ENCODE results near the gene SLC16A3.
"Not testable (repeated sequence)": the region's sequence is repeated elsewhere in the genome, so short reads cannot be mapped to it uniquely, and the experiment has no call there.

The SLC16A3 gene

GRCh38 chr17:82247856-82248671 is 19.2 kb downstream of the SLC16A3 start:
- DNase-seq = no peak

GRCh38 chr17:82248815-82249674 is 20.2 kb downstream of the SLC16A3 start:
- DNase-seq = no peak

- no peak for DNase-seq
Observed at GRCh38 chr17:82249896-82250581, 21.2 kb downstream of the SLC16A3 start.

GRCh38 chr17:82250868-82251500 is 22.1 kb downstream of the SLC16A3 start:
- DNase-seq = no peak

GRCh38 chr17:82252511-82253178 is 23.8 kb downstream of the SLC16A3 start:
- DNase-seq = no peak

- no peak for DNase-seq
Observed at GRCh38 chr17:82253179-82253544, 24.3 kb downstream of the SLC16A3 start.

- not testable (repeated sequence) for DNase-seq
Observed at GRCh38 chr17:82254096-82254495, 25.3 kb downstream of the SLC16A3 start.

- not testable (repeated sequence) for DNase-seq
Observed at GRCh38 chr17:82254746-82255145, 25.9 kb downstream of the SLC16A3 start.

- DNase-seq = no peak
Observed at GRCh38 chr17:82255402-82255972, 26.6 kb downstream of the SLC16A3 start.

- DNase-seq = no peak
Observed at GRCh38 chr17:82256242-82256885, 27.5 kb downstream of the SLC16A3 start.

GRCh38 chr17:82257473-82257872 is 28.6 kb downstream of the SLC16A3 start:
- peak in 1 of 2 experiments; percentile 17 for DNase-seq

GRCh38 chr17:82258555-82258954 is 29.7 kb downstream of the SLC16A3 start:
- no peak for DNase-seq

- not testable (repeated sequence) for DNase-seq
Observed at GRCh38 chr17:82259972-82260961, 31.4 kb downstream of the SLC16A3 start.

GRCh38 chr17:82262344-82262743 is 33.5 kb downstream of the SLC16A3 start:
- DNase-seq = no peak

GRCh38 chr17:82263641-82264040 is 34.8 kb downstream of the SLC16A3 start:
- DNase-seq = no peak

GRCh38 chr17:82266142-82266541 is 37.3 kb downstream of the SLC16A3 start:
- no peak for DNase-seq

- DNase-seq = no peak
Observed at GRCh38 chr17:82267575-82268379, 38.9 kb downstream of the SLC16A3 start.

GRCh38 chr17:82269138-82269881 is 40.5 kb downstream of the SLC16A3 start:
- DNase-seq = no peak

Measured in NCI-H2081 (cell line).